Activated T-helper 1 cell treated with anti-CD3 and anti-CD28 coated beads, Interleukin-2, amount 50 U/mL, for 16 hours (primary cell): ENCODE results near the gene PSMB2.

Experiments used
- DNase-seq, 2 donors: peaks; one replicate each; pipeline ENCODE4 v3.0.0-alpha.2; 2020; ENCODE audit warnings: low read depth in 1 of 2, low spot score in 1 of 2

PSMB2 gene

DNA sequence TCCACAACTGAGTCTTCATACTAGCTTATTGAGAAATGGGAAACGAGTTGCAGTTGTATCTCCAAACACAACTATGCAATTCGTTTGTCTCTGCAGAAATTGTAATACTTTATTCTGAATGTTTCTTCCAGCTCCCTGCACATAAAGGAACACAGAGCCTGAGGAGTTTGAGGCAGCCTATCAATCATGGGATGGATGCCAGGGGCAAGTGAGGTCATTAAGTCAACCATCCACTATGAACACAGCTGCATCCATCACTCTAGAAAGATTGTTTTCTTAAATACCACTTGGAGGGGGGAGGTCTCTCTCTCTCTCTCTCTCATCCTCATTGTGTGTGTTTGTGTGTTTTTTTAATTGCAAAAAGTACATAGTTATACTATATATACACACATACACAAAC is 2.9 kb upstream of the PSMB2 start:
- DNase-seq: no peak

DNA sequence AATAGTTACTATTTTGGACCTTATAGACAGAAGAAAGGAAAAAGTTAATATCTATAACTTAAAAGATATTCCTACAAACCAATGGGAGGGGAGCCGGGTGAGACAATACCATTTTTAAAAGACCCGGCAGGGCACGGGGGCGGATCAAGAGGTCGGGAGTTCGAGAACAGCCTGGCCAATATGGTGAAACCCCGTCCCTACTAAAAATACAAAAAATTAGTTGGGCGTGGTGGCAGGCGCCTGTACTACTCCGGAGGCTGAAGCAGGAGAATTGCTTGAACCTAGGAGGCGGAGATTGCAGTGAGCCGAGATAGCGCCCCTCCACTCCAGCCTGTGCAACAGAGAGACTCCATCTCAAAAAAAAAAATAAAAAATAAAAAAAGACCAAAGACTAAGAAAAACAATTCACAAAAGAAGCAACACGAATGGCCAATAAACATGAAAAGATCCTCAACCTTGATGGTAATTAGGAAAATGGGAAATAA is 1.2 kb upstream of the PSMB2 start:
- DNase-seq: no peak

DNA sequence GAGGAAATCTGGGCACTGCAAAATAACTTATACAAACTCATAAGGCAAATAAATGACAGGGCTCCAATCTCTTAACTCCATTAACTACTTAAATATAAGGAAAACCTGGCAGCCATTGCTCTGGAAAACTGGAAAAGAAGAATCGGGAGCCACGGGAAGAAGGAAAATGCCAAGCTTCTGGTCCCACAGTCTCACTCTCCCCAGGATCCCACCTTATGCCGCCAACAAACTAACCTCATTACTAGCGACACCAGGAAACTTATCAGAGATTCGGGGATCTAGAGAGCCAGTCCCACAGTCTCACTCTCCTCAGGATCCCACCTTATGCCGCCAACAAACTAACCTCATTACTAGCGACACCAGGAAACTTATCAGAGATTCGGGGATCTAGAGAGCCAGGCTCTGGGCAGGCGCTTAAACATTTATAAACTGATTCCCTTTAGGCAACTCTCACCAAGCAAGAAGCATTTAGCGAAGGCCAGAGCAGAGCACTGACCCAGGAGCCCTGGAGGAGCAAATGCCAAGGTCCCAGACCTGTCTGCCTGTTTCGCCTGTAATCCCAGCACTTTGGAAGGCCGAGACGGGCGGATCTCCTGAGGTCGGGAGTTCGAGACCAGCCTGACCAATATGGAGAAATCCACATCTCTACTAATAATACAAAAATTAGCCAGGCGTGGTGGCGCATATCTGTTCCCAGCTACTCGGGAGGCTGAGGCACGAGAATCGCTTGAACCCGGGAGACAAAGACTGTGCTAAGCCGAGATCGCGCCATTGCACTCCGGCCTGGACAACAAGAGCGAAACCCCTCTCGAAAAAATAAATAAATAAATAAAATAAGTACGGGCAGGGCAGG is 720 bp downstream of the PSMB2 start:
- DNase-seq: no peak

DNA sequence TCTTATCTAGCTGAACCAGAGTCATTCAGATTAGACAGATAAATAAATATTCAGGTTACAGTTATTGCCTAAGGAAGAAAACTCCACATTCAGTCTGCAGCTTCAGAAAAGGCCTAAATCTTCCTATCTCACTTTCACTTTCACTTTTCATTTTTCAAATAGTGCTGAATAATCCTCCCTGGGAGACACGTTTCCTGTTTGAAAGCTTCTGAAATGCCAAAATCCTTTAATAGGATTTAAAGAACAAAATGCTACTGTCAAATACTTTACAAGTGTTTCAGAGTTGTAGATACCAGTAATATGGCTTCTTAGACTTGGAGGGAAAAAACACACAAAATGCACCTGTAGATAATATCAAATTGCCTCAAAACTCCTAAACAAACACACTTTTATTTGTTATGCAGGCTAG is 3.9 kb downstream of the PSMB2 start:
- DNase-seq: no peak

DNA sequence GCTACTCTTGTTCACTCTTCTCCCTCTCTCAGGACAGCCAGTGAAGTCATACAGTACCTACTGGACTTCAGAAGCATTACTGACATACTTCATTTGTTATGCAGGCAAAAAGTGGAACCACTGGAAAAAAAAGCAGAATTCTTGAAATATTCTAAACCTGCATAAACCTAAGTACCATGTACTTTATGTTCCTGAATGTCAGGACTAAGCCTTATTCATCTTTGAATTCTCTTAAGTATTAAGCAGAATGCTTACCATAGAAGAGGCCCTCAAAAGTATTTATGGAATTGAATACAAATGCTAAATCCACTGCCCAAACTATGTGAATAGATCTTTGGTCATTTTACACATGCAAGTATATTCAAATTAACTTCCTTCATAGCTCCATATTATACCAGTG is 7.8 kb downstream of the PSMB2 start:
- no peak for DNase-seq

DNA sequence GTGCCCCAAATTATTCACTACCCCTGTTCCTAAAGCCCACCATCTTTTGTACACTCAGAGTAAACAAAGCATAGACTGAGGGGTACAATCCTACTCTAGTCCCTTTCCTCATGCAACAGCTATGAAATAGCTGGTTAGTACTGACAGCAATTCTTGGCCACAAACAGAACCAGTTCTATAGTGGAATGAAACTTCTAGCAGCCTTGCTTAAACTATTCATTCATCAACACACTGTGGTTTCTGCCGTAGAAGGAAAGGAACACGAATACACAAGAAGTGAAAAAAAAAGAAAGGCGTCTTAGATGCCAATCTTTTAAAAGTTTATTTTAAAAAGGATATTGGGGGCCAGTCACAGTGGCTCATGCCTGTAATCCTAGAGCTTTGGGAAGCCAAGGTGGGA is 9.9 kb downstream of the PSMB2 start:
- DNase-seq: no peak

DNA sequence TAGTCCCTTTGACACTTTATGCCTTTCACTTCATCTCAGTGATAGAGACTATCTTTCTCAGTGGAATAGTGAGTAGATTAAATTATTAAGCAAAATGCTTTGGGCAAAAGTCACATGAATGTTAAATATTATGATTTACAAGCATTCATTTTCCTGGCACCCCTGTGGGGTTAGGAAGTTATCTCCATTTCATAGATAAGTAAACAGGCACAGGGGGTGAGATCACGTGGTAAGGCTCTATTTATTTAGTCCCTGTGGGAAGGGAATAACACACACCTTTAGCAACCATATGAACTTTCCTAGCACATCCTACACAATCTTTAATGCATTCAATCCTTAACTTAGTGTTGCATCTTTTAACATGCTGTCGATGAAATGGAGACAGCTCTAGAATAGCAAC is 12.3 kb downstream of the PSMB2 start:
- DNase-seq: no peak

DNA sequence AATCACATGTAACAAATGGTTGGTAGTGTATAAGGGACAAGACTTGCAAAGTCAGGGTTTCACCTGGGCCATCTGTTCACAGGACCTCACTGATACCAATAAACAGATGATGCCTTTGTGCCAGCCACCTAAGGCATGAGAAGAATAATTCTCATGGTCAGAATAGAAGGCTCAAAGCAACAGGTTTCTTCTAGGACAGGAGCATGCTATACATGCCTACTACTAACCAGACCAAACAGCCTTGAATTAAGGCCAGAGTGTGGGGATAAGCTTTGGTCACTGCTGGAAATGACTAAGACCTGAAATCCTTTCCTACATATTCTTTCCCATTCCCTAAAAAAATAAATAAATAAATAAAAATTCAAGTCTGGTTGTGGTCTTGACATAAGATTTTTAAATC is 17.5 kb downstream of the PSMB2 start:
- no peak for DNase-seq

DNA sequence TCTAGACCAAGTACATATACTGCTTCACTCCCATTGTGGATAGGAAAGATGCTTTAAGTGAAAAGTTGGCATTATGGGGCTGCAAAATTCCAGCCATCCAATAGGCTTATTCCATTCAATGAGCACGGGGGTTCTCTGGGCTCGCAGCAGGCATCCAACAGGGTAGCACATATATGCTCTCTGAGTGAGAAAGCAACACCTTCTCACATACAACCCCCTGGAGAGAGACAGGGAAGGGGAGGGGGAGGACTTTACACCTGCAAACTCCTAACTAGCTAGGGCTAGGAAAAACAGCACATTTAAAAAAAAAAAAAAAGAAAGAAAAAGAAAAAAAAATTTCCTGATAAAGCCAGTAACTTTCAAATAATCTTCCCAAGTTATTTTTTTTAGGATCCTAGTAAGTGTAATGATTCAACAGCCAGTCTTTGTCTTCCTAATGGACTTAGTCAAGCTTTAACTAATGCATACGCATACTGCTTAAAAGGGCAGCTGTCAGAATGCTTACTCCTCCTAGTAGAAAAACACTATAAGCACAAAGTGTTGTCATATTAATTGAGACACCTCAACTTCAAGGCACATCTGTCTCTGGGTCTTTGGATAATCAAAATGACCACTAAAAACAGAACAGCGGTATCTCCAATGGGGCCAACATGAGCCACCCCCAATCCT is 18.7 kb downstream of the PSMB2 start:
- DNase-seq: no peak

DNA sequence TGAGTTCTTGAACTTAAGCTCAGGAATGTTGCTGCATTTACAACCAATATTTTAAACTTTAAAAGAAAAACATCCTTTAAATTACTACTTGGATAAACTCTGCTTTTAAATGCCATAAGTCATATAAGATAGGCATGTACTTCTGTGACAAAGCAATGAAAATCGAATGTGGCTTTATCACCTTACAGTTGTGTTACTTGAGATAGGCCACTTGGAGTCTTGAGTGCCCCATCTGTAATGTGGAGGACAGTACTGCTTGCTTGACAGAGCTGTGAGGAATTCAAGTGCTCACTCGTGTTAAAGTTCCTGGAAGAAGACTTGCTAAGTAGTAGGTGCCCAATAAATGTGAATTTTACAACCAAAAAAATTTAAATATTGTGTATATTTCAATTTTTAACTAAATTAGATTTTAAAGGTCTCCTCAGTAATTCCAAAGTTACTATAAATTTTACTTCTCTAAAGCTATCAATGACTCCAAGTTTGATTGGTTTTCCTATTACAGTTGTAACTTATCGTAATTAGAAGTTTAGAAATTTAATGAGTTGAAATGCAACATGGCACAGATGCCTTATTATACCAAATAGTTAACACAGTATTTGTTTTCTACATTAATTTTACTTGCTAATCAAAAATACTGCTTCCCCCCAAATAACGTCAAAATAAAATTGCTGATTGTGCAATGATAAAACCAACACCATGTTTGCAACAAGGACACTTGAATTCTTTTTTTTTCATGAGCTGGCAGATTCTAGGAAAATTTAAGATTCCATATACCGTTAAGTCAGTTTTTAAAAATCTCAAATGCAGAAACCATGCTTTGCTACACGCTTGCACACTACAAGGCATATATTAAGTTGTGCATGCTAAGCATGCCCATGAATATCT is 21.8 kb downstream of the PSMB2 start:
- DNase-seq: no peak

DNA sequence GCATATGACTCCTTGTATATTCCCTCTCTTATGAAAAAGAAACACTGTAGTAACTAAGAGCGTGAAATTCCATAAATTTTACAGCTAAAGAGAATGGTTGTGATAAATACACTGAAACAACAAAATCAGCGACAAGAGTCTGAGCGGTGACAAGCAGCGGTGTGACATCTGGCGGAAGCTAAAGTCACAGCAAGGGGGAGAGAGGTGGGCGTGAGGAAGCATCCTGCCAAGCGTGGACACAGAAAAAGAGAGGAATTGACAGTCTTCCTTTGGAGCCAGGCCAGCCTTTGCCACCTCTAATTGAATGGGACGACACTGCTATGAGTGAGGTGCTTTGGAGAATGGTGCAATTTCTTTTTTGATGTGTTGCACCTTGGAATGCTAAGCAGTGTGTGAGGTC is 25.9 kb downstream of the PSMB2 start:
- no peak for DNase-seq

DNA sequence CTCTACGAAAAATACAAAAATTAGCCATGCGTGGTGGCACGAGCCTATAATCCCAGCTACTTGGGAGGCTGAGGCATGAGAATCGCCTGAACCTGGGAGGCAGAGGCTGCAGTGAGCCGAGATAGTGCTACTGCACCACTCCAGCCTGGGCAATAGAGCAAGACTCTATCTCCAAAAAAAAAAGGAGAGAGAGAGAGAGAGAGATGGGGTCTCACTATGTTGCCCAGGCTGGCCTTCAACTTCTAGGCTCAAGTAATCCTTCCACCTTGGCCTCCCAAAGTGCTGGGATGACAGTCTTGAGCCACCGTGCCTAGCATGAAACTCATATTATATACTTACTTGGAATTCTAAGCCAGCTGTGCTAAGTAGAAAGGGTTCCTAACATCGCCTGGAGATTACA is 29.7 kb downstream of the PSMB2 start:
- DNase-seq: no peak

DNA sequence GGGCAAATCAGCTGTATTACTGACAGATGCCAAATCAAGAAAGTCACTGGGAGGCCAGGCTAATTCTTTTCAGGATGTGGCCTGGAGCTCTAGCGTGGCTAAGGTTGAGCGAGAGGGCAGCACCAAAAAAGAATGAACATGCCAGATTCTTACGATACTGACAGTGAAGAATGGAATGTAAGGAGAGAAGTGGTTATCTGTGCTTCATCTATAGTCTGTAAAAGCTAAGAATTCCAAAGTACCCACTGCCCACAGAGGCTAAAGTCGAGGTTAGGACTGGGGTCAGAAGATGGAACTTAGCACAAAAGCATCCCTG is 35.5 kb downstream of the PSMB2 start:
- DNase-seq: no peak

DNA sequence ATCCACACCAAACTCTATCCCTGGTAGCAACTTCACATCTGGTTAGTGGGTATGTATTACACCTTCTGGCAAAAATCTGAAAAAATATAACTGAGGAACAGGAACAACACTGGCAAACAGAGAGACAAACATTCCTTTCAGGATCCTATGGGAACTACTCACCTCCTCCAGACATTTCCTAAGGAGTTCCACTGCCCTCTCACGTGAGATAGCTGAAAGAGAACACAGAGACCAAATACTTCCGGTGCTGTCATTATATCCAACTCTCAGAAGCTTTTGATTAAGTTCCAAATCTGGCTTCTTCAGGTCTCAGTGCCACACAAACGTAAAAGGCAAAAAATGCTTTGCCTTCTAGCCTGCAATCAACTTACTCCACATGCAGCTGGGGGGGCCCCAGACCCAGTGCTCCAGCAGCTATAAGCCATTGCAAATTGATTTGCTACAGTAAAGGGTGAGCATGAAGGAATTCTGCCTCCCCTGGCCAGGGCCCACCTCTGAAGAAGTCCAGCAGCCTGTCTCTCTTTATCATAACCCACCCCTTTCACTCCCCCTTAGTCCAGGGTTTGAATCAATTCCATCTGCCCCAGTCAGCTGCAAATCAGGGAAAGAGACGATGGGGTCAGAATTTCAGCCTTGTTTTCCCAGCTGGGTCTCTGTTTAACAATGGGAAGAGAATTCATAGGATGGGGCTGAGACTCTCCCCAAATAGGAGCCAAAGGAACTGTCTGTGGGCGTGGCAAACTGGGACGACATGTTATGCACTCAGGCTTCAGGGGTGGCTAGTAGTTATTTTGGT is 36.1 kb downstream of the PSMB2 start:
- DNase-seq: no peak

DNA sequence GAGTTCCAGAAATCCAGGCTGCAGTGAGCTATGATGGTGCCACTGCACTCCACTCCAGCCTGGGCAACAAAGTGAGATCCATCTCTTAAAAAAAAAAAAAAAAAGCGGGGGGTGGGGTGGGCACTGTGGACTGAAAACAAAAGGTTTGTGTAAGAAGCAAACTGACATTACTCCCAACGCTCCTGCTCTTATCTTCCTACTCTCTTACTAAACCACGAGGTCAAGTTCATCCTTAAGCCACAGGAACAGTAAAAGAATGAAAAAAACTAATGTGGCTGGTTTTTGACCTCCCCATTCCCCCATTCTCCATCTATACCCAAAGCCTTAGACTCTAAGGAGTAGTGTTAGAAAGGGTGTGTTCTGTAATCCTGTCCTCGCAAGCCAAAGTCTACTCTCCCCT is 37.4 kb downstream of the PSMB2 start:
- no peak for DNase-seq

DNA sequence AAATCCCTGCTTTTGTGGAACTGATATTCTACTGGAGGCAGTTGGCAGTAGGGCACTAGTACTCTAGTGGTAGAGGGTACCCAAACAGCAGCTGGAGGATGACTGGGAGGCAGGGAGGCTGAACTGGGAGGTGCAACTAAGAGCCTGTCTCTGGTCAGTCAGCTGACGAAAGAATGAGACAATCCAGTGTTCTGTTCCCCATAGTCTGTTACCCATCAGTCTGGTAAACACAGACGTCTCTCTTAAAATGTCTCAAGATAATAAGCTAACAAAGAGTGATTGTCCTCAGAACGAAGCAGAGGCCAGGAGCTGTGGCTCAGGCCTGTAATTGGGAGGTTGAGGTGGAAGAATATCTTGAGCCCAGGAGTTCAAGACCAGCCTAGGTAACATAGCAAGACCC is 37.9 kb downstream of the PSMB2 start:
- no peak for DNase-seq

DNA sequence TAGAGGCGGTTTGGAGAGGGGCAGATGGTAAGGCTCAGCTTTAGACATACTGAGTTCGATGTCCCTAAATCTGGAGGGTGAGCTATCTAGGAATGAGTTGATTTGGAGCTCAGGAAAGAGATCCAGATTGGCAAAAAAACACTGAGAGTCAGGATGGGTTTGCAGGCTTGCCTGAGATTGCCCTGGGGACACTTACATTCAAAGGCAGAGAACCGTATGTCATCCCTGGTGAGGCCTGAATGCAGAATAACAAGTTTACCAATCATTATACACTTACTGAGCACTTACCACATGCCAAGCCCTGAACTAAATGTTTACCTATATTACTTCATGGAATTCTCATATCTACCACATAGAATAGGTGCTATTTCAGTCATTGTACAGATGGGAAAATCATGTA is 40.7 kb downstream of the PSMB2 start:
- no peak for DNase-seq

DNA sequence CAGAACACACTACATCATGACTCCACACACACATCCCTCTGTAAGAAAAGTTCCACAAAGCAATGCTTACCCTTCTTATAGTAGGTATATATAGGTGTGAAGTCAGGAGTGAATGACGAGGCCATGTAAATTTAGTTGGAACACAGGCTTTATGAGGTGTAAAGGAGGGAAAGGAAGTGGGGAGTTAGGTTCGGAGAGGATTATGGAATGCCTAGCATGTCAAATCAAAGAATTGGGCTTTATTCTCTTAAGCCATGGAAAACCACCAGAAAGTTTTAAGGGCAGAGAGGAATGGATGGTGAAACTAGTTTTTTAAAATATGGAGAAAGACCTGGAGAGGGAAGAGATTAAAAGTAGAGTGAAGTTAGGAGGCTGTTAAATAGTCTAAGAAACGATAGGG is 41.9 kb downstream of the PSMB2 start:
- DNase-seq: no peak

DNA sequence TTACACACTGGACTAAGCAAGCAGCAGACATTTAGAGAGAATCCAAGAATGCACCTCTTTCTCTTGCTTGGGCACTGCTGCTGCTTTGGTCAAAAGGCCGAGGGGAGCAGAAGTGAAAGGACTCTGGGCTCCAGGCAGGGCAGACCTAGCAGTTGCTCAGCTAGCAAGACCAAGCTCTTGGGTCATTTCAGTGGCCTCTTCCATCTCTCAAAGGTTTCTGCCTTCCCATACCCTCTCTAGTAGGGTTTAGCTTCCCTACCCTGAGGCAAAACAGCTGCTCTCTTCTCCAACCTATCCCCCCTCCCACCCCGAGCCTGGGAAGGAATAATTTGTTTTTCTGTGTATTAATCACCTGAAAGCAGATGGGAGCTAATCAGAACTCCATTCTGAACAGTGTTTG is 42.4 kb downstream of the PSMB2 start:
- no peak for DNase-seq

DNA sequence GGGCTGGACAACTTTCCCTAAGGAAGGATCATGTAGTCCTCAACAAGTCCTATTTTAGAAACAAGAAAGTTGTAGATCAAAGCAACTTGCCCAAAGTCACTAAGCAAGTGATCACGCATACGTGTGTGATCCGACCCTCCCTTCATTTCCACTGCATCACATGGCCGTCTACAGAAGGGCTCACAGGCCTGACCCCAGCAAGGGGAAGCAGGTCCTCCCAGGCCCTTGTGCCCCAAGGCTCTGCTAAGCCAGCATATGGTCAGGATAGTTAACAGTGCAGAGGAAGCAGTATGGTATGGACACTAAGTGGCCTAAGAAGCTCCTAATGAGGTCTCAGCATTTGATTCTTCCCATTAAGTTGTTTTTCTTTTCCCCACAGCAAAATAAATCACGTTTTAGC is 43.5 kb downstream of the PSMB2 start:
- no peak for DNase-seq

DNA sequence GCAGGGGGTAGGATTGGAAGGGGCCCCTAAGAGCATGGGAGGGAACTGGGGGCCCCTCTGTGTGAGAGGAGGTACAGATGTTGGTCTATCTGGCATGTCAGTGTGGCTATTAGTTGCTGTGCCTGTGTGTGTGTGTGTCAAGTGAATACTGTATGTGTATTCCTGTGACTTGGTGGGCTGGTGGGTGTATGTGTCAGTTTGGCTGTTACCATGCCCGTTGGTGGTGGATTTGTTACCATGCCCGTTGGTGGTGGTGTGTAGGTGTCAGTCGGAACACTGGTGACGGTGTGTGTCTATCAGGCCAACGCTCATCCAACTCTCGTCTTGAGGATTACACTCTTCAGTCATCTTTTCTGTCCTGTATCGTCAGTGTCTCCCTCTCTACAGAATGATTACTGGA is 45.6 kb downstream of the PSMB2 start:
- DNase-seq: no peak
